Measurements from ENCODE around the gene CNKSR1.

DNA sequence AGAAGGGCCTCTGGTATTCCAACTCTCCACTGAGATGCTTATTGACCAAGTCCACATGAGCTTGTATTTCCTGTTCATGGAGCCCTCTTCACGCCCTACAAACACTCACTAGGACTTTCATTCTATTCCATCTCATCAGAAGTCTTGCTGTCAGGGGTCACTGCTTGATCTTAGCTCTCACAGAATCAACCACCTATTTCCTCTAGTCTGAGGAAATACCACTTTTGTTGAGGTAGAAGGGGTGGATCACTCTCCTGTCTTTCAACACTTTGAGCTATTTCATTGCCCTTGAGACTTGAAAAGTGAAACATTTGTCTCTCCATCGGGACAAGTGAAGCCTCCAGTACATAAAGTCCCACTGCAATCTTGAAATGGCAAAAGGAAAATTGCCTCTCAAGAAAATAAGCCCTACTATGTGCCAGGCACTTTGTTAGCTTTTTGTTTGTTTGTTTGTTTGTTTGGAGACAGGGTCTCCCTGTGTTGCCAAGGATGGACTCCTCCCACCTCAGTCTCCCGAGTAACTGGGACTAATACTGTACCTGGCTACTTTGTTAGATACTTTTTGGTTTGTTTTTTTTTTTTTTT is 38.2 kb upstream of the CNKSR1 start:
- no peak for TF ChIP-seq CTCF (IDR thresholded peaks at IDR 0.05)
- TF ChIP-seq POLR2AphosphoS5 (IDR thresholded peaks at IDR 0.05; ENCODE audit: insufficient read depth in 1 of 2, low read depth in 1 of 2), result no peak
- TF ChIP-seq POLR2A (IDR thresholded peaks at IDR 0.05), result no peak
